Activated T-cell treated with anti-CD3 and anti-CD28 coated beads for 1 hour (primary cell): Measurements from ENCODE around the gene FUT3.

Source experiments
- DNase-seq: peaks from one replicate; pipeline ENCODE4 v3.0.0-alpha.2; 2020; ENCODE audit warnings: low read depth

The FUT3 gene

GRCh38 chr19:5823579-5824281 lies 27.5 kb downstream of the FUT3 start:
- DNase-seq, result no peak

- DNase-seq, result no peak
Measured at GRCh38 chr19:5822181-5822844, 28.9 kb downstream of the FUT3 start.

- DNase-seq, result no peak
Measured at GRCh38 chr19:5821521-5822180, 29.6 kb downstream of the FUT3 start.

- DNase-seq, result no peak
Measured at GRCh38 chr19:5820785-5821184, 30.5 kb downstream of the FUT3 start.

GRCh38 chr19:5818594-5818993 lies 32.7 kb downstream of the FUT3 start:
- no peak for DNase-seq

- no peak for DNase-seq
Measured at GRCh38 chr19:5817218-5817617, 34.0 kb downstream of the FUT3 start.

GRCh38 chr19:5814852-5815246 lies 36.4 kb downstream of the FUT3 start:
- DNase-seq, result no peak

GRCh38 chr19:5814123-5814851 lies 37.0 kb downstream of the FUT3 start:
- no peak for DNase-seq

GRCh38 chr19:5811117-5811516 lies 40.1 kb downstream of the FUT3 start:
- no peak for DNase-seq

- no peak for DNase-seq
Measured at GRCh38 chr19:5809469-5809868, 41.8 kb downstream of the FUT3 start.

- DNase-seq, result no peak
Measured at GRCh38 chr19:5809053-5809452, 42.2 kb downstream of the FUT3 start.

- DNase-seq, result no peak
Measured at GRCh38 chr19:5808120-5808816, 43.0 kb downstream of the FUT3 start.

- no peak for DNase-seq
Measured at GRCh38 chr19:5806905-5807304, 44.3 kb downstream of the FUT3 start.

GRCh38 chr19:5806133-5806489 lies 45.1 kb downstream of the FUT3 start:
- DNase-seq, result no peak

GRCh38 chr19:5805462-5806132 lies 45.7 kb downstream of the FUT3 start:
- DNase-seq, result peak; percentile 58

- peak; percentile 40 for DNase-seq
Measured at GRCh38 chr19:5804516-5805461, 46.5 kb downstream of the FUT3 start, which contains the start of gene NRTN. TSS of gene NRTN (plus strand) at chr19:5805067. CDS start at chr19:5824166, 19,099 bp downstream.

GRCh38 chr19:5803752-5804515 lies 47.3 kb downstream of the FUT3 start:
- peak; percentile 84 for DNase-seq

- DNase-seq, result no peak
Measured at GRCh38 chr19:5803441-5803751, 47.9 kb downstream of the FUT3 start.

- DNase-seq, result no peak
Measured at GRCh38 chr19:5801796-5802619, 49.2 kb downstream of the FUT3 start.
